Dermis blood vessel endothelial cell (primary cell): ENCODE results near the gene BRSK1. TPM values are rescaled to one million over a fixed set of nuclear protein-coding genes. Genes with fewer than 3 reads are reported as not detected.

Experiments used
- DNase-seq: peaks from one replicate; pipeline ENCODE4 v3.0.0; 2010
- total RNA-seq: library from RNA; depleted of rRNA; stranded (reverse); fragments of >200 nt; gene quantifications from 2 replicates; pipeline ENCODE4 v1.2.3, GENCODE V29; 2014

BRSK1 gene
- total RNA-seq, 1 donor from 2014 or later, result 2.2 TPM

DNA sequence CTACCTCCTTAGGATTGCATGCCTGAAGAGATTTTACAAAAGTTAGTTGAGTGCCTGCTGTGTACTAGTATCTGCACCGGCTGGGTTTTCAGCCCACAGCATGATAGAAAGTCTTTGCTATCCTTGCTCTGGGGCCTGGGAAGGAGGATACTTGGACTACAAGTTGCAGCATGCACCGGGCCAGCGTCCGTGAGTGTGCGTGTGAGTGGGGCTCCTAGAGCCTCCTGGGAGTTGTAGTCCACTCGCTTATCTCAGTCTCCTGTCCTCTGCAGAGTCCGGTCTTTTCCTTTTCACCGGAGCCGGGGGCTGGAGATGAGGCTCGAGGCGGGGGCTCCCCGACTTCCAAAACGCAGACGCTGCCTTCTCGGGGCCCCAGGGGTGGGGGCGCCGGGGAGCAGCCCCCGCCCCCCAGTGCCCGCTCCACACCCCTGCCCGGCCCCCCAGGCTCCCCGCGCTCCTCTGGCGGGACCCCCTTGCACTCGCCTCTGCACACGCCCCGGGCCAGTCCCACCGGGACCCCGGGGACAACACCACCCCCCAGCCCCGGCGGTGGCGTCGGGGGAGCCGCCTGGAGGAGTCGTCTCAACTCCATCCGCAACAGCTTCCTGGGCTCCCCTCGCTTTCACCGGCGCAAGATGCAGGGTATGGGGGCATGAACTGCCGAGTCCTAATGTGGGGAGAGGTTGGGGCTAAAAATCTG, 20.6 kb downstream of the BRSK1 start:
- DNase-seq, result peak; percentile 47

GRCh38 chr19:55304980-55305379, 21.2 kb downstream of the BRSK1 start:
- no peak for DNase-seq

- DNase-seq, result peak; percentile 61
These were observed 21.7 kb downstream of the BRSK1 start for GRCh38 chr19:55305491-55305890.

DNA sequence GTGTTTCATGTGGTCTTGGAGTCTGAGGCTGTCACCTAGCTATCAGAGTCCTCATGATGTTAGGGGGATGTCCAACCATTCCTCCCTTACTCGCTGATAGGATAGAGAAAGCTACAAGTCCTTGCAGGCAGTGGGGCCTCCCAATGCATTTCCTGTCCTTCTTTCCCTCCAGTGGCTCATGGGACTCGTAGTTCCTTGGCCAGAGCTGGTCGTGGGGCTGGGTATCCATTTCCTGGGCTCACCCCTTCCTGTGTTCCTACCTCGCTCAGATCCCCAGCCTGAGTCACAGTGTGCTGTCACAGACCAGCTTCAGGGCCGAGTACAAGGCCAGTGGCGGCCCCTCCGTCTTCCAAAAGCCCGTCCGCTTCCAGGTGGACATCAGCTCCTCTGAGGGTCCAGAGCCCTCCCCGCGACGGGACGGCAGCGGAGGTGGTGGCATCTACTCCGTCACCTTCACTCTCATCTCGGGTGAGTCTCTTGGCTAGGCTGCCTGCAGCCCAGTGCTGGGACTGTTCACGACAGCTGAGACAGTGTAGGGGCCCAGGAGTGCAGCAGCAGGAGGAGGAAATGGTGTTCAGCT, 22.3 kb downstream of the BRSK1 start:
- no peak for DNase-seq

DNA sequence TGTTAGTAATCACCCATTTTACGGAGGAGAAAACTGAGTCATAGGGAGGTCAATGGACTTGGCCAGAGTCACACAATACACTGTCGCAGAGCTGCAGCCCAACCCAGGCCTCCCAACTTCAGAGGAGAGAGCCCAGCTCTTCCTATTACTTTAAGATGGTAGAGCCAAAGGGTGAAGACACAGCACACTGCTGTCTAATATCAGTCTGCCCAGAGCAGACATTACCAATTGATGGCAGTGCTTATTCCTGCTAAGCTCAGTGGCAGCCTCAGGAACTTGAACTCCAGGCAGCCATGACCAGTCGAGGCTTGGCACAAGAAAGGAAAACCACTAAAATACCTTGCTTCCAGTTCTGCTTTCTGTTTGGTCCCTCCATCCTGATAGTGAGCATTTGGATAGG, 22.9 kb downstream of the BRSK1 start:
- no peak for DNase-seq

- no peak for DNase-seq
These were observed 24.5 kb downstream of the BRSK1 start for GRCh38 chr19:55308281-55308680.

- DNase-seq, result no peak
These were observed 25.7 kb downstream of the BRSK1 start for GRCh38 chr19:55309448-55309847.

- no peak for DNase-seq
These were observed 26.7 kb downstream of the BRSK1 start for GRCh38 chr19:55310498-55310897.

- no peak for DNase-seq
These were observed 27.6 kb downstream of the BRSK1 start for GRCh38 chr19:55311397-55311796.

- no peak for DNase-seq
These were observed 28.0 kb downstream of the BRSK1 start for GRCh38 chr19:55311797-55312196.

GRCh38 chr19:55312621-55313512, 29.1 kb downstream of the BRSK1 start:
- DNase-seq, result no peak

DNA sequence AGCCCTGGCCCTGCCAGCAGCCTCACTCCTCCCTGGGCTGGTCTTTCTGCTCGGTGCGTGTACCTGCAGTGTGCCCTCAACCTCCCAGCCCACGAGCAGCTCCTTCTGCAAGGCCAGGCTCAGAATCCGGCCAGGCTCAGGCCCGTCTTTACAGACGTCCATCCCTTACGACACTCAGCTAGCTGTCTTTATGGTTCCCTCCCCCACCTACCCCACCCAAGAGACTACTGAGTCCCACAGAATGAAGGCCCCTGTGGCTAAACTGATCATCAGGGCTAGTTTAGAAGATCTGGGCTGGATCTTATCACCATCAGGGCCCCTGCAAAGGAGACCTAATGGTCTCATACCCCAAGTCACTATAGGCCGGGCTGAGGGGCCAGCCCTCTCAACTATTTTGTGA, 30.6 kb downstream of the BRSK1 start:
- no peak for DNase-seq

- DNase-seq, result no peak
These were observed 32.2 kb downstream of the BRSK1 start for GRCh38 chr19:55315956-55316525.

DNA sequence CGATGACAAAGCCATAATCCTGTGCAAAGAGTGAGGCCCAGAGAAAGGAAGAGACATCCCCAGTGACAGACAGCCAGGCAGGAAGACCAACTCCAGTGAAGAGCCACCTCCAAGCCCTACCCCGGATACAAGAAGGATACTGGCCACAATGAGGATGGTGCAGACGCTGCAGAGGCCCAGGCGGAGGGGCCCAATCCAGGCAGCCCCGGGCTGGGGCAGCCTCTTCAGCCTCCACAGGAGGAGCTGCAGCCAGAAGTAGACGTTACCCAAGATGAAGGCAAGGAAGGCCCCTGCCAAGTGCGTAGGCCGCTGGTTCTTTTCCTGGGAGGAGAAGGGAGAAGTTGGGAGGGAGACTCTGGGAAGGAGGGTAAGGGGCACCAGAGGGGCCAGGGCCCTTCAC, 32.8 kb downstream of the BRSK1 start:
- DNase-seq, result no peak

- DNase-seq, result peak; percentile 59
These were observed 36.0 kb downstream of the BRSK1 start for GRCh38 chr19:55319785-55320184.

DNA sequence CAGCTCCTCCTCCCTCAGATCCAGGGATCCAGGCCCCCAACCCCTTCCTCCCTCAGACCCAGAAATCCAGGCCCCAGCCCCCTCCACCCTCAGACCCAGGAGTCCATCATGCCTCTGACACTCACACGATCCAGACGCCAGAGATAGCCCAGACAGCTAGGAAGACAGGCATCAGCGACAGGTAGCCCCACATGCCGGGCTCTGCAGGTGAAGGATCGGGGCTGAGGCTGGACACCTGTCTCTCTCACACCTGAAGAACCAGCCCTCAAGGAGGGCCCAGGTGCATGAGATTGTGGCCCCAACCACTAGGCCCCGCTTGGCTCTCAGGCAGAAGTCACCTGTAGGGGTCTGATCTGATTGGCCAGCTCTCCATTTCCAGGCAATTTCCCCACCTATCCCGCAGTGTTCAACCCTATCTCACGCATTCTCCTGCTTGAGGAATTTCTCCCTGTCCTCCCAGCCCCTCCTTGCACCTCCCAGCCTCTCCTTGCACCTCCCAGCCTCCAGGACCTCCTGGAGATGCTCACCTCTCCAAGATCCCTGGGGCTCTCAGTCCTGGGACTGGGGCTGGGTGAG, 37.1 kb downstream of the BRSK1 start:
- no peak for DNase-seq

GRCh38 chr19:55321466-55322137, 37.8 kb downstream of the BRSK1 start:
- no peak for DNase-seq

GRCh38 chr19:55322204-55322885, 38.5 kb downstream of the BRSK1 start:
- DNase-seq, result no peak

DNA sequence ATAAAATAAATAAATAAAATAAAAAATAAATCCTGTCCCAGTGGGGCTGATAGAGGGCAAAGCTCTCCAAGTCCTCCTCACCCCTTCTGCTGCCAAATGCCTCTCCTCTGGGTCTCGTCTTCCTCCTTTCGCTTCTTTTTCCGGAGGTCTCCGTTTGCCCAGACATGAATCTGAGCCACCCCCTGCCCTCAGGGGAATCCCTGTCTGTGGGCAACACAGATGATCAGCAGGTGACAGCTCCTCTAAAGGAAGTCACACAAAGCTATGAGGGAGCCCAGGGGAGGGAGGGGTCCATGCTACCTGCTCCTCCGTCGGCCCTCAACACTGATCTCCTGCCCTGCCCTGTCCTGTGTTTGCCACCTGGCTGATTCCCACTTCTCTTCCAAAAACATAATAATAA, 40.9 kb downstream of the BRSK1 start:
- no peak for DNase-seq

- DNase-seq, result no peak
These were observed 41.4 kb downstream of the BRSK1 start, which contains the start of gene TMEM150B for GRCh38 chr19:55325172-55325571. TSS of gene TMEM150B (minus strand) at chr19:55325341. CDS start at chr19:55321036, 4,305 bp downstream.

- DNase-seq, result peak; percentile 24
These were observed 45.0 kb downstream of the BRSK1 start for GRCh38 chr19:55328774-55329318.
